Transverse colon (tissue), 4 donors: Measurements from ENCODE around the gene IL1RN. TPM values are rescaled to one million over a fixed set of nuclear protein-coding genes. Genes with fewer than 3 reads are reported as not detected.

ENCODE experiments used
- DNase-seq: peaks from one replicate; pipeline ENCODE4 v3.0.0-alpha.2; 2019
- H3K27ac ChIP-seq, 4 donors: fragments of 200-600 bp; sonication (generic); 2 replicates each; pipeline ENCODE4 v1.5.1; 2016 to 2018; ENCODE audit warnings: inconsistent platforms in 4 of 4
- H3K27me3 ChIP-seq: fragments of 200-600 bp; sonication (generic); 2 replicates; pipeline ENCODE4 v1.5.1; 2017; ENCODE audit warnings: inconsistent platforms
- H3K36me3 ChIP-seq, 4 donors: fragments of 200-600 bp; sonication (generic); 2 replicates each; pipeline ENCODE4 v1.5.1; 2017 to 2019; ENCODE audit warnings: inconsistent platforms in 4 of 4
- H3K4me1 ChIP-seq, 4 donors: fragments of 200-600 bp; sonication (generic); 2 replicates each; pipeline ENCODE4 v1.5.1; 2017 to 2020; ENCODE audit warnings: inconsistent platforms in 4 of 4
- H3K4me3 ChIP-seq, 4 donors: fragments of 200-600 bp; sonication (generic); 1 replicate in 1 of 4; 2 replicates in 3 of 4; pipeline versions ENCODE4 v1.5.1 to v1.6.1; 2017 to 2019; ENCODE audit warnings: inconsistent platforms in 4 of 4
- H3K9me3 ChIP-seq, 2 donors: fragments of 200-600 bp; sonication (generic); 2 replicates each; pipeline ENCODE4 v1.5.1; 2017 to 2019; ENCODE audit warnings: inconsistent platforms in 2 of 2
- EP300 ChIP-seq: sonication (generic); formaldehyde crosslinking; IDR thresholded peaks from one replicate; pipeline ENCODE4 v1.6.1; 2017; ENCODE audit warnings: antibody characterized with exemption, low read depth
- POLR2A ChIP-seq: fragments of 450-650 bp; IDR thresholded peaks from one replicate; pipeline ENCODE4 v1.6.1; 2016; ENCODE audit warnings: antibody characterized with exemption, mild to moderate bottlenecking, moderate library complexity
- POLR2AphosphoS5 ChIP-seq, 3 donors: sonication (generic); formaldehyde crosslinking; IDR thresholded peaks; one replicate each; pipeline ENCODE4 v1.6.1; 2016; ENCODE audit warnings: antibody characterized with exemption in 3 of 3
- WGBS, 2 donors: methylation state at CpG; one replicate each; pipeline ENCODE4 v1.1.5; 2018; ENCODE audit warnings: low coverage in 1 of 2; 5-methylcytosine and 5-hydroxymethylcytosine counted together
- in situ Hi-C, 4 donors: fragments of 200-750 bp; cut with MboI; loops; one replicate each; pipeline versions ENCODE4 v1.15.0 to v1.15.1; 2017; ENCODE audit warnings: low sequenced_read_pairs in 3 of 4, low pct_ligation_motif_present in 1 of 4, low pct_unique_long_range_greater_than_20kb in 1 of 4
- intact Hi-C: fragments of 100-400 bp; cut with DNase I; formaldehyde crosslinking; loops from one replicate; pipeline ENCODE4 v1.15.1; 2023; ENCODE audit warnings: low total_unique reads
- total RNA-seq, 4 donors: library from RNA; depleted of rRNA; stranded (reverse); fragments of >200 nt; gene quantifications; one replicate each; pipeline ENCODE4 v1.1.0, GENCODE V29; 2016
- TF ChIP-seq, protein P1 (sequence below), 5 experiments: fragments of 200-600 bp in 3 of 5; fragments of 450-650 bp in 2 of 5; sonication (generic) in 3 of 5; IDR thresholded peaks; 1 replicate in 2 of 5; 2 replicates in 3 of 5; pipeline ENCODE4 v1.5.1; 2016 to 2017; ENCODE audit warnings: antibody characterized with exemption in 5 of 5, inconsistent platforms in 3 of 5, mild to moderate bottlenecking in 2 of 5, moderate library complexity in 1 of 5

Gene IL1RN
- total RNA-seq, 4 donors from 2014 or later, result 0.40 to 31.8 (median 5.5) TPM

DNA sequence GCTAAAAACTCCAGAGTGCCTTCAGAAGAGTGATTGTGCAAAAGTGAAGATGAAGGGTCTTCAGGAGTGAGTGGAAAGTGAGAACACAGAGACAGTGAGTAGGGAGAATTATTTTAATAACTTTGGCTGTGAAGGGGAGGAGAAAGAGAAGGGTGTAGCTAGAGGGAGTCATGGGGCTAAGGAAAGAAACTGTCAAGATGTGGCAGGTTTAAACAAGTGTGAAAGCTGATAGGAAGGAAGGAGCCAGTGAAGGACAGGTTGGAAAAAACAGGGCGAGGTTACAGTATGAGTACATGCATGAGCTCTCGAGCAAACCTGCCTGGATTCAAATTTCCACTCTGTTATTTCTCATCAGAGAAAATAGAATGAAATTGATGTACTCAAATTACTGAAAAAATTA, 41.9 kb upstream of the IL1RN start:
- no peaks in the 10 kb centered on the region for H3K4me1 ChIP-seq
- no peaks in the 10 kb centered on the region for H3K9me3 ChIP-seq
- no peak for DNase-seq
- no peak for TF ChIP-seq POLR2AphosphoS5 (IDR thresholded peaks at IDR 0.05)
- no peak for TF ChIP-seq EP300
- intact Hi-C loops (no loop called here), in situ Hi-C loops (no loop called here)
- H3K4me3 ChIP-seq, result no peak overlapping the region
- no peak overlapping the region for H3K27ac ChIP-seq
- no peaks in the 10 kb centered on the region for H3K27me3 ChIP-seq
- WGBS, 2 donors, result 63 to 71% methylated on average over 2 of the region's 2 CpGs
- H3K36me3 ChIP-seq, result no peaks in the 10 kb centered on the region

DNA sequence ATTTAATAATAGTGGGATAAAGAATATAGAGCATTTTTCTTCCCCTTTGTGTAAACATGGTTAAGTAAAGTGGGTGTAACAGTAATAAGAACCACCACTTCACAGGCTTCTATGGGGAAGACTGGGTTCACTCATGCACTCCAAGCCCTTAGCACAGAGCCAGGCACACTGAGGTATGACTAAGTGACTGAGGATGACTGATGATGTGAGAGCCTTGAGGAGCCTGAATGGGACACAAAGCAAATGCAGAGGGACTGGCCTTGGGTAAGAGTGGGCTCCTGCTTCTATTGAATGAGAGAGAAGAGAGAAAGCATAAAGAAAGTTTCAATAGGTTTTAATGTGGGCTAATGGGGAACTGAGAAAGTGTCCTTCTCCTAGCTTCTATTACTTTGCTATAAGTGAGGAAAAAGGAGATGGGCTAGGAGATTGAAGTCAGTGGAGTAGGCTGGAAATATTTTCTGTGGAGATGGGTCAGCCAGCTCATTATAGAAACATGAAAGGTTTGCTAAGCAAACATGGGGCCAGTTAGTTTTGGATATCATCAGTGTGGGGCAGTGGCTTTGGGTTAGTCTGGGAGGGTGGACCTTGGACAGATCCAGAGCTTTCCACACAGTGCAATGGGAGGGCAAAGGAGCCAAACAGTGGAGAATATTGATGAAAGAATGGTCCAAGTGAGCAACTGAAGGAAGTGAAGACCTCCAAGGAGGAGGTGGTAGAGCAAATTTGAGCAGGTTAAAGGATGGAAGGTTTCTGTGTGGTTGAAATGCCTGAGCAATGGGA, 39.0 kb upstream of the IL1RN start:
- Histone ChIP-seq H3K27ac (no peak overlapping the region), H3K4me1 (no peaks in the 10 kb centered on the region), H3K36me3 (no peaks in the 10 kb centered on the region), H3K4me3 (no peak overlapping the region), H3K9me3 (no peaks in the 10 kb centered on the region), H3K27me3 (no peaks in the 10 kb centered on the region)
- in situ Hi-C loops, result no loop called here
- TF ChIP-seq POLR2A (no peak), POLR2AphosphoS5 (IDR thresholded peaks at IDR 0.05) (no peak), EP300 (no peak)
- TF ChIP-seq, protein P1, sequence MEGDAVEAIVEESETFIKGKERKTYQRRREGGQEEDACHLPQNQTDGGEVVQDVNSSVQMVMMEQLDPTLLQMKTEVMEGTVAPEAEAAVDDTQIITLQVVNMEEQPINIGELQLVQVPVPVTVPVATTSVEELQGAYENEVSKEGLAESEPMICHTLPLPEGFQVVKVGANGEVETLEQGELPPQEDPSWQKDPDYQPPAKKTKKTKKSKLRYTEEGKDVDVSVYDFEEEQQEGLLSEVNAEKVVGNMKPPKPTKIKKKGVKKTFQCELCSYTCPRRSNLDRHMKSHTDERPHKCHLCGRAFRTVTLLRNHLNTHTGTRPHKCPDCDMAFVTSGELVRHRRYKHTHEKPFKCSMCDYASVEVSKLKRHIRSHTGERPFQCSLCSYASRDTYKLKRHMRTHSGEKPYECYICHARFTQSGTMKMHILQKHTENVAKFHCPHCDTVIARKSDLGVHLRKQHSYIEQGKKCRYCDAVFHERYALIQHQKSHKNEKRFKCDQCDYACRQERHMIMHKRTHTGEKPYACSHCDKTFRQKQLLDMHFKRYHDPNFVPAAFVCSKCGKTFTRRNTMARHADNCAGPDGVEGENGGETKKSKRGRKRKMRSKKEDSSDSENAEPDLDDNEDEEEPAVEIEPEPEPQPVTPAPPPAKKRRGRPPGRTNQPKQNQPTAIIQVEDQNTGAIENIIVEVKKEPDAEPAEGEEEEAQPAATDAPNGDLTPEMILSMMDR (IDR thresholded peaks at IDR 0.05), result no peak
- no peak for DNase-seq
- intact Hi-C loops, result no loop called here

DNA sequence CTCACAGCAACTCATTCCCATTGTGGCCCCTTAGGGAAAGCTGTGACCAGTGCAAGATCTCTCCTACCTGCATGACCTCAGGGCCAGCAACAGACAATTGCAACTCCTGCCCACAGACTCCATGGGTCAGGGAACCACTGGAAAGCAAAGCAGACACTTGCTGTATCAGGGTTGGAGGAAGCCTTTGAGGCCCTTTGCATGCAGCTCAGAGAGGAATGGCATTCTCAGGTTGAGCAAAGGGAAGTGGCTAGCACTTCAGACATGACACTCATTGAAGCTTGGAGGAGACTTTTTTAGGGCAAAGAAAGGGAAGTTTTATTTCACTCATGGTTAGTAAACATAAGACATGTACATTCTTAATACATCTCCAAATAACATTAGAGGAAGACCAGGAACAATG, 37.5 kb upstream of the IL1RN start:
- no peak for DNase-seq
- Histone ChIP-seq H3K36me3 (no peaks in the 10 kb centered on the region), H3K9me3 (no peaks in the 10 kb centered on the region), H3K27ac (no peak overlapping the region), H3K27me3 (no peaks in the 10 kb centered on the region), H3K4me1 (no peaks in the 10 kb centered on the region), H3K4me3 (no peak overlapping the region)
- intact Hi-C loops (no loop called here), in situ Hi-C loops (no loop called here)
- TF ChIP-seq EP300 (no peak), POLR2AphosphoS5 (IDR thresholded peaks at IDR 0.05) (no peak), POLR2A (no peak)
- TF ChIP-seq, protein P1 (IDR thresholded peaks at IDR 0.05), result no peak

DNA sequence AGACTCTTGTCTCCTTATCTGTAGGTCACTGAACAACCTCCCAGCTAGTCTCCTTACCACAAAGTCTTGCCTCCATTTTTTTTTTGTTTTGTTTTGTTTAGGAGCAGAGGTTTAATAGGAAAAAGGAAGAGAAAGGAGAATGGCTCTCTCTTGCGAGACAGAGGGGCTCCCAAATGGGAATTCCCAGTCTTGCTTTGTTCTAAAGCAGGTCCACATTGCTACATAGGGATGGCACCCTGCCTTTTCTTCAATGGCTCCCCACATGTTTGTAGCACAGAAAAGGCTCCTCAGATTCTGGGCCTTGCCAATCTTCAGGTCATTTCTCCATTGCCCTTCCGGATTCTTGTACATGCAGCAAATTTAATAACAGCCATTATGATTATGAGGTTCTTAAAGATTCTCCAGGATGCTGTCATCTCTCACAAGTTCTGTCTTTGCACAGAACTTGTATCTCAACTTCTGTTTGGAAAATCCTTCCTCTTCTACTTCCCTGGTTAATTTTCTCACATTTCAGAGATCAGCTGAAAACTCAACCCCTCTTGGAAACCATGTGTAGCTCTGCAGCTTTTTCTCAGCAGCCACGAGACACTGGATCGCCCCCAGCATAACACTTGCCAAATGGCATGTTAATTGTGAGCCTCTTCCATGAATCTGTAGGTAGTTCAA, 36.0 kb upstream of the IL1RN start:
- no peak overlapping the region for H3K4me3 ChIP-seq
- no peaks in the 10 kb centered on the region for H3K9me3 ChIP-seq
- in situ Hi-C loops (no loop called here), intact Hi-C loops (no loop called here)
- H3K27me3 ChIP-seq, result no peaks in the 10 kb centered on the region
- H3K4me1 ChIP-seq, result no peaks in the 10 kb centered on the region
- TF ChIP-seq POLR2AphosphoS5 (IDR thresholded peaks at IDR 0.05), result no peak
- no peak for TF ChIP-seq EP300
- TF ChIP-seq POLR2A, result no peak
- TF ChIP-seq, protein P1 (IDR thresholded peaks at IDR 0.05), result no peak
- no peak for DNase-seq
- no peaks in the 10 kb centered on the region for H3K36me3 ChIP-seq
- WGBS, 2 donors, result 82 to 83% methylated on average over 3 to 4 of the region's 4 CpGs
- H3K27ac ChIP-seq, result no peak overlapping the region
